Measurements from ENCODE around the gene MCOLN1. TPM values are rescaled to one million over a fixed set of nuclear protein-coding genes. Genes with fewer than 3 reads are reported as not detected.

Gene MCOLN1
- total RNA-seq, 1 experiment from 2014 or later = 15.7 TPM

DNA sequence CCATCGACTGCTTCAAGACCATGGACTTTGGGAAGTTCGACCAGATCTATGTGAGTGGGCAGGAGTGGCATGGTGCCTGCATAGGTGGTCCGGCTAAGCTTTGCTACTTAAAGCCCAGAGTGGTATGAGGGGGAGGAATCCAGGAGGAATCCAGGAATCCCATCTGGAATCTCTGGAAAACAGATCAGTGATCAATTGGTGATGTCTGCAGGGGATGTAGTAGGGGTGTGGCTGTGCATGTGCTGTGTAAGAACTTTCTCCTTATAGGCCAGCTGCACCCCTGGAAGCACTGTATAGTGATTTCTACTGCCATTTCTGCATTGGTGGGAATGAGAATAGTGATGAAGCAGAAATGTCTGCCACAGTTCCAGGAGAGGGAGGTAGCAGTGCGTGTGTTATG, 36.7 kb downstream of the MCOLN1 start:
- TF ChIP-seq, protein P1, sequence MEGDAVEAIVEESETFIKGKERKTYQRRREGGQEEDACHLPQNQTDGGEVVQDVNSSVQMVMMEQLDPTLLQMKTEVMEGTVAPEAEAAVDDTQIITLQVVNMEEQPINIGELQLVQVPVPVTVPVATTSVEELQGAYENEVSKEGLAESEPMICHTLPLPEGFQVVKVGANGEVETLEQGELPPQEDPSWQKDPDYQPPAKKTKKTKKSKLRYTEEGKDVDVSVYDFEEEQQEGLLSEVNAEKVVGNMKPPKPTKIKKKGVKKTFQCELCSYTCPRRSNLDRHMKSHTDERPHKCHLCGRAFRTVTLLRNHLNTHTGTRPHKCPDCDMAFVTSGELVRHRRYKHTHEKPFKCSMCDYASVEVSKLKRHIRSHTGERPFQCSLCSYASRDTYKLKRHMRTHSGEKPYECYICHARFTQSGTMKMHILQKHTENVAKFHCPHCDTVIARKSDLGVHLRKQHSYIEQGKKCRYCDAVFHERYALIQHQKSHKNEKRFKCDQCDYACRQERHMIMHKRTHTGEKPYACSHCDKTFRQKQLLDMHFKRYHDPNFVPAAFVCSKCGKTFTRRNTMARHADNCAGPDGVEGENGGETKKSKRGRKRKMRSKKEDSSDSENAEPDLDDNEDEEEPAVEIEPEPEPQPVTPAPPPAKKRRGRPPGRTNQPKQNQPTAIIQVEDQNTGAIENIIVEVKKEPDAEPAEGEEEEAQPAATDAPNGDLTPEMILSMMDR (conservative IDR thresholded peaks at IDR 0.05) = no peak
- no peak overlapping the region for H3K18ac ChIP-seq (ENCODE audit: insufficient read length, low read depth, low read length)
- H4K91ac ChIP-seq (ENCODE audit: insufficient read length, low read depth, low read length) = no peak overlapping the region
- H3K14ac ChIP-seq (ENCODE audit: insufficient read depth, low read length) = no peak overlapping the region
- H2BK120ac ChIP-seq (ENCODE audit: low read depth, low read length, poor library complexity, severe bottlenecking) = no peak overlapping the region
- no peaks in the 10 kb centered on the region for H4K20me1 ChIP-seq (ENCODE audit: control insufficient read depth, insufficient read depth, insufficient read length)
- H3K79me1 ChIP-seq (ENCODE audit: insufficient read depth, low read depth, low read length, poor library complexity, severe bottlenecking) = no peaks in the 10 kb centered on the region
- H2AFZ ChIP-seq (ENCODE audit: low read length) = no peak overlapping the region
- no peaks in the 10 kb centered on the region for H3K27me3 ChIP-seq (ENCODE audit: insufficient read depth, low read length)
- H3K9me3 Mint-ChIP-seq = no peaks in the 10 kb centered on the region; a peak in 1 of 5 replicates
- H3K23me2 ChIP-seq (ENCODE audit: insufficient read length, low read depth, low read length, poor library complexity, severe bottlenecking) = no peaks in the 10 kb centered on the region
- H3K27ac Mint-ChIP-seq = peak overlapping the region in 1 of 3 experiments; percentile 34; a peak in 2 of 7 replicates
- no peak overlapping the region for H3K56ac ChIP-seq (ENCODE audit: insufficient read length, low read depth, low read length)
- H3K9me3 ChIP-seq (ENCODE audit: control insufficient read depth, low read depth, low read length) = no peaks in the 10 kb centered on the region
- H2BK12ac ChIP-seq (ENCODE audit: insufficient read length, low read depth, low read length) = no peak overlapping the region
- no peak overlapping the region for H3T11ph ChIP-seq (ENCODE audit: low read length)
- no peak overlapping the region for H4K5ac ChIP-seq (ENCODE audit: insufficient read length, low read depth, low read length)
- no peak overlapping the region for H3K27ac ChIP-seq (ENCODE audit: insufficient read length, low read depth, low read length)
- no peak overlapping the region for H3K9ac ChIP-seq (ENCODE audit: extremely low read depth, insufficient read length, low read length)
- no peak overlapping the region for H3K4me3 Mint-ChIP-seq
- WGBS (ENCODE audit: extremely low coverage, insufficient read length, low lambda C conversion rate) = no CpG with 5 or more reads among the region's 4 CpGs
- H3K27me3 Mint-ChIP-seq (ENCODE audit: low read depth) = no peaks in the 10 kb centered on the region
- H3K36me3 Mint-ChIP-seq (ENCODE audit: insufficient read depth in 1 of 3, low read depth in 3 of 3) = peaks cover 17 to 52% (median 32%) of the 10 kb centered on the region in 3 experiments; a peak in 6 of 7 replicates
- no peak overlapping the region for H3K23ac ChIP-seq (ENCODE audit: insufficient read length, low read depth, low read length)
- H2BK15ac ChIP-seq (ENCODE audit: low read depth, low read length) = no peak overlapping the region
- H2AK5ac ChIP-seq (ENCODE audit: insufficient read length, low read length) = no peak overlapping the region
- peaks cover 0 to 2% of the 10 kb centered on the region in 2 experiments; a peak in 1 of 4 replicates for H3K4me1 Mint-ChIP-seq
- no peak overlapping the region for H3K4ac ChIP-seq (ENCODE audit: low read depth, low read length)
- H2BK5ac ChIP-seq (ENCODE audit: insufficient read length, low read length) = no peak overlapping the region
- H2BK20ac ChIP-seq (ENCODE audit: low read depth, low read length, poor library complexity, severe bottlenecking) = no peak overlapping the region
- no peak overlapping the region for H3K4me2 ChIP-seq (ENCODE audit: insufficient read depth, insufficient read length, low read length)
- no peaks in the 10 kb centered on the region for H3K79me2 ChIP-seq (ENCODE audit: insufficient read depth, low read length)
- no peak for DNase-seq
- H3K4me1 ChIP-seq (ENCODE audit: insufficient read depth, low read length) = peaks cover 2% of the 10 kb centered on the region; the same call in 1 of the 2 replicates
- H4K8ac ChIP-seq (replicated peaks; ENCODE audit: insufficient read length, low read depth, low read length) = no peak overlapping the region

All from H9 (cell line).